SHP77 treated with DMSO at 0.1 percent for 48 hours (cell line): ENCODE measurements around the gene SLC39A13.

Source experiments
- DNase-seq: peaks from one replicate; lab custom pipeline; 2025; lab: John Stamatoyannopoulos, UW

Gene SLC39A13

DNA sequence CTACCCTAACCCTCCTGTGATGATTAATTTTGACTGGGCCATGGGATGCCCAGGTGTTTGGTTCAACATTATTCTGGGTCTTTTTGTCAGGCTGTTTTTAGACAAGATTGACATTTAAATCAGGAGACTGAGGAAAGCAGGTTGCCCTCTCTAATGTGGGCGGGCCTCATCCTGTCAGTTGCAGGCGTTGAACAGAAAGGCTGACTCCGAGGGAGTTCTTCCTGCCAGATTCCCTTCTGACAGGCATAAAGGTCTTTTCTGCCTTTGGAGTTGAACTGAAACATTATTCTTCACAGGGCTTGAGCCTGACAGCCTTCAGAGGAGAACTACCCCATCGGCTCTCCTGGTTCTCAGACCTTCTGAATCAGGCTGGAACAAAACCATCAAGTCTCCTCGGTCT is 22.1 kb downstream of the SLC39A13 start:
- DNase-seq = no peak

DNA sequence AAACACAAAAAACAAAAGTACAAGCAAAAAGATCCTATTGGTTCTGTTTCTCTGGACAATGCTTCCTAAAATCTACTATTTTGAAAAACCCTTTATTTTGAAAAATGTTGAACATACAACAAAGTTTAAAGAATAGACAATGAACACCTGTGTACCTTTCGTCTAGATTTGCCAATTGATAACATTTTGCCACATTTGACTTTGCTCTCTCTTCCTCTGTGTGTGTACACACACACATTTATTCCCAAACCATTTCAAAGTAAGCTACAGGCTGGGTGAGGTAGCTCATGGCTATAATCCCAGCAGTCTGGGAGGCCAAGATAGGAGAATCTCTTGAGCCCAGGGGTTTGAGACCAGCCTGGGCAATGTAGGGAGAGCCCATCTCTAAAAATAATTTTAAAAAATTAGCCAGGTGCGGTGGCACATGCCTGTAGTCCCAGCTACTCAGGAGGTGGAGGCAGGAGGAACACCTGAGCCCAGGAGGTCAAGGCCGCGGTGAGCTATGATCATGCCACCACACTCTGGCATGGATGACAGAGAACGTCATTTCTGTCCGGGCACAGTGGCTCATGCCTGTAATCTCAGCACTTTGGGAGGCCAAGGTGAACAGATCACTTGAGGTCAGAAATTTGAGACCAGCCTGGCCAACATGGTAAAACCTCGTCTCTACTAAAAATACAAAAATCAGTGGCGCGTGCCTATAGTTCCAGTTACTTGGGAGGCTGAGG is 23.1 kb downstream of the SLC39A13 start:
- DNase-seq = no peak

- DNase-seq = no peak
Measured at GRCh38 chr11:47433157-47433556, 24.8 kb downstream of the SLC39A13 start.

DNA sequence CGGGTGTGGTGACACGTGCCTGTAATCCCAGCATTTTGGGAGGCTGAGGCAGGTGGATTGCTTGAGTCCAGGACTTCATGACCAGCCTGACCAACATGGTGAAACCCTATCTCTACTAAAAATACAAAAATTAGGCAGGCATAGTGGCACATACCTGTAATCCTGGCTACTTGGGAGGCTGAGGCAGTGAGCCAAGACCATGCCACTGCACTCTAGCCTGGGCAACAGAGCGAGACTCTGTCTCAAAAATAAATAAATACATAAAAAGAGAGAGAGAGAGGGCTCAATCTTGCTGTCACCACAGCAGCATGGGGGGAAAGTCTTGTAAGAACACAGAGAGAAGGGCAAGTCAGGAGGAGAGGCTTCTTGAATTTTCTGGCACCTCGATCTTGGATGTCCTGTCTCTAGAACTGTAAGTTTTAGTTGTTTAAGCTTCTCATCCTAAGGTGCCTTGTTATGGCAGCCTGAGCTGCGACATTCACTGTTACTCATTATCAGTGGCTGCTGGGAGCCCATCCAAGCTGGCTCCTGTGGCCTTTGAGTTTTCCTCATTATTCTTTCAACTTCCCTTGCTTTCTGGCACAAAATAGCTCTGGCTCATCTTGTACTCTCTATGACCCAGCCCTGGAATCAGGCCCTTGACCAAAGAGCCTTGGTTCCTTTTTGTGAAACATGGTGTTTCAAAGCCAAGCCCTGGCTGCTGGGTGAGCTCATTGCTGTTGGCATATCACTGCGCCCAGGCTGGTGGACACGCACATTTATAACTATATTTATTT is 25.8 kb downstream of the SLC39A13 start:
- no peak for DNase-seq

DNA sequence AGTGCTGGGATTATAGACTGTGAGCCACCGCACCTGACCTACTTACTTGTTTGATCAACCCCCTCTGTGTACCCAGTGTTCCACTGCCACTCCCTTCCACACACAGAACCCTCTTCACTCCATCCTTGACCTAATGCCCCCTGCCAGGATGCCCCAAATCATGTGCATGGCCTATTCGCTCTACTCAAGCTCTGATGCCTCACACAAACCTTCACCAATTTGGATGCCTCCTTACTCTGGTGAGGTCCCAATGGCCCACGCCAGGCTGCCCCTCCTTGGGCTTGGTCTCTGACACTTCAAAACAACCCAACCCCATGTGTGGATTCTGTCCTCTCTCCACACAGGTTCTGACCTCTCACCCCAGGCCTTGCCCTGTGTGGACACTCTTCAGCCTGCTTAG is 27.3 kb downstream of the SLC39A13 start:
- DNase-seq = no peak

DNA sequence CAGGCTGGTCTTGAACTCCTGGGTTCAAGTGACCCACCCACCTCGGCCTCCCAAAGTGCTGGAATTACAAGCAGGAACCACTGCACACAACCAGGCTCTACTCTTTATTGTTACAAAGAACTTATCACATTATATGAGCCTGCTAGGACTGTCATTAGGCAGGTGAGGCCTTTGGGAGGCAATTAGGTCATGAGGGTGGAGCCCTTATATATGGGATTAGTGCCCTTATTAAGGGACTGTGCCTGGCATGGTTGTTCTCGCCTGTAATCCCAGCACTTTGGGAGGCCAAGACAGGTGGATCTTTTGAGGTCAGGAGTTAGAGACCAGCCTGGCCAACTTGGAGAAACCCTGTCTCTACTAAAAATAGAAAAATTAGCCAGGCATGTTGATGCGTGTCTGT is 28.3 kb downstream of the SLC39A13 start:
- no peak for DNase-seq

DNA sequence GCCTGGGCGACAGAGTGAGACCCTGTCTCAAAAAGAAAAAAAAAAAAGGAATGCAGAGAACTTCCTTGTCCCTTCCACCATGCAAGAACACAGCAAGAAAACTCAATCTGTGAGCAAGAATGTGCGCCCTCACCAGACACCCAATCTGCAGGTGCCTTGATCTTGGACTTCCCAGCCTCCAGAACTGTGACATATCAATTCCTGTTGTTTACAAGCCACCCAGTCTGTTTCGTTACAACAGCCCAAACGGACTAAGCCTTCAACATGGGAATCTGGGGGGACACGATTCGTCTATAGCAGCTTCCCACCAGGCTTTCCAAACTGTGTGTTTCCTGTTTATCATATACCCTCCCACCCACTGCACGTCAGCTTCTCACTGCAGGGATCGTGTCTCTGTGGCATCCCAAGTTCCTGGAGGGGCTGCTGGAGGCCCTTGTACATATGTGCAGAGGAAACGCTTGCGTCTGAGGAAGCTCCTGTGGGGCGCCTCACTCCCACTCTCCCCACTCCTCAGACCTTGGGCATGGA is 28.9 kb downstream of the SLC39A13 start:
- no peak for DNase-seq

- DNase-seq = no peak
Measured at GRCh38 chr11:47437746-47438418, 29.5 kb downstream of the SLC39A13 start.

GRCh38 chr11:47438721-47439120 is 30.3 kb downstream of the SLC39A13 start:
- DNase-seq = no peak

DNA sequence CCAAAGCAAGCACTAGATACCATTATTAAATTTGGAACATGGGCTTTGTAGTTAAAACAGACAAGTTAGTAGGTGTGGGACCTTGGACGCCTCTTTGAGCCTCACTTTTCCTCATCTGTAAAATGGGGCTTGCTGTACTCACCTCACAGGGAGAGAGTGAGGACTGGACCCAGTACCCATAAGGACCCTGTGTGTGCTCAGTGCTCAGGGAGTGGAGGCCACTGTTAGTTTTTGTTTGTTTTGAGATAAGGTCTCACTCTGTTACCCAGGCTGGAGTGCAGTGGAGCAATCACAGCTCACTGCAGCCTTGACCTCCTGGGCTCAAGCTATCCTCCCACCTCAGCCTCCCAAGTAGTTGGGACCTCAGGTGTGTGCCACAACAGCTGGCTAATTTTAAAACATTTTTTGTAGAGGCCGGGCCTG is 31.7 kb downstream of the SLC39A13 start:
- no peak for DNase-seq

- DNase-seq = no peak
Measured at GRCh38 chr11:47441421-47441820, 33.0 kb downstream of the SLC39A13 start.

GRCh38 chr11:47442514-47442913 is 34.1 kb downstream of the SLC39A13 start:
- DNase-seq = no peak

- DNase-seq = peak; percentile 83
Measured at GRCh38 chr11:47443028-47443700, 34.8 kb downstream of the SLC39A13 start.

DNA sequence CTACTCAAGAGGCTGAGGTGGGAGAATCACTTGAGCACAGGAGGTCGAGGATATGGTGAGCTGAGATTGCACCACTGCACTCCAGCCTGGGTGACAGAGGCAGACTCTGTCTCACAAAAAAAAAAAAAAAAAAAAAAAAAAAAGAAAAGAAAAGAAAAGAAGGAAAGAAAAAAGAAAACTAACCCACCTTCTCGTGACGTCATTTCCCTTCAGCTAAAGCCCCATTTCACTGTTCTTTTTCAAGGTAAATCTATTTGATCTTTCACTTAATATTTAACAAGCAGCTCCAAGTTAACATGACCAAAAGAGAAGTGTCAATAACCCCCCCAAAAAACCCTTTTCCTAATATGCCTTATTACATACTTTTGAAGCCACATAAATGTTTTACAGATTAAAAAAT is 35.4 kb downstream of the SLC39A13 start:
- DNase-seq = no peak

GRCh38 chr11:47445840-47446239 is 37.5 kb downstream of the SLC39A13 start:
- no peak for DNase-seq

DNA sequence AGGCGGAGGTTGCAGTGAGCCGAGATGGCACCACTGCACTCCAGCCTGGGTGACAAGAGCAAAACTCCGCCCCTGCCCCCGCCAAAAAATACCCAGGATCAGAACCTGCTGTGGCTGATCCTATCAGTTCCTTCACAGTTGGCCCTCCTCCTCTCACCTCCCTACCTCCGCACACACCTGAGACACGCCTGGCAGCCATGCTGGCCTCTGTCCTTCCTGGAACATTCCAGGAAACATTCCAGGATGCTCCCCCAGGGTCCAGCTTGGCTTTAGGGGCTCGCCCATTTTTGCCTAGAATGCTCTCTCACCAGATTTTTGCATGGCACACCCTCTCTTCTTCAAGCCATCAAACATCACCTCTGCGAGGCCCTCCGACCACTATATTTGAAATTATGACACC is 38.4 kb downstream of the SLC39A13 start:
- no peak for DNase-seq

DNA sequence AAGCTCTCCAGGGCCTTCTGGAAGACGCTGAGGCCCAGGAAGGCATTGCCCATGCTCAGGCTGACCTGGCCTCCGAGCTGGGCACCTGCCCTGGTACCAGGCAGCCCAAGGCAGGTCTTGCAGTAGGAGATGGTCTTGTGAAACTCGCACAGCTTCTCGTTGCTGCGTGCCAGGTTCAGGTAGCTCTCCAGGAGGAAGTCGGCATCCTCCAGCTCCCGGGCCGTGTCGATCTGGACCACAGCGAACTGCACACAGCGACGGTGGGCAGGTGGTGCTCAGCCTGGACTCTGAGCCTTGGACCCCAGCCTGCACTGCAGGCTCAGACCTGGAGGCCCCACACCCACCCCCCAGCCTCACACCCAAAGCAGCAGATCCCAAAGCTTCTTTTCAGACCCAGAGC is 39.5 kb downstream of the SLC39A13 start:
- DNase-seq = no peak

DNA sequence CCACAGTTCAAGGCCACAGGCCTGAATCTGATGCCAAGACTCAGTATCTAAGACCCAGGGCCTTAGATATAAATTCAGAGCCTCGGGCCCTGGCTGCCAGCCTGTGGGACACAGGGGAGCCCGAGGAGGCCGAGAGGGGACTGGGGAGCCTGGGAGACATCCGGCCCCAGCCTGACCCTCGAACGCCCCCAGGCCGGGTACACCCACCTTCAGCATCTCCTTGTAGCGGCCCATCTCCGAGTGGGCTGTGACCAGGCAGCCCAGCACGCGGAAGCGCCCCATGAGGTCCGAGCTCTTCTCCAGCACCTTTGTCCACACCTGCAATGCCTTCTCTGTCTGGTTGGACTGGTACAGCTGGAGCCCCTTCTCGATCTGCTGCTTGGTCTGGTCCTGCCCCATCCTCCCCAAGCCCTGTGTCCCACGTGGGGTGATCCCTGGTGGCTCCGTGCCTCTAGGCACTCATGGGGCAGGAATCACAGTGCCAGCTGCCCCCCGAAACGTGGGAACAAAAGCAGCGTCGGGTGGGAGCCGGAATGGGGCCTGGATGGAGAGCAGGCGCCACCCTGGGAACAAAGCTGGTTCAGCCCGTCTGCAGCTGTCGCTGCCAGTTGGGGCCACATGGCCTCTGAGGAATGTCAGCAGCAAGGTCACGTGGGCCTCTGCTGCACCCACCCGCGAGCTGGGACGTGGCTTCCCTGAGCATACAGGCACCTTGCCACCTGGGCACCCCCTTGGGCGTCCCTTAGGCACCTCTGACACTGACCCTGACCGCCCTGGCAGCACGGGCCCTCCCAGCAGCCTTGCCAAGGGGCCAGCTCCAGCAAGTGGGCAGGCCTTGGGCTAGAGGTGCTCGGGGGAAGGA is 40.4 kb downstream of the SLC39A13 start, which contains the start of gene RAPSN:
RAPSN (minus strand) TSS at position 571 of the 862 bp plus-strand sequence; CDS start at position 399, 172 bp downstream.
- no peak for DNase-seq

GRCh38 chr11:47449541-47449940 is 41.2 kb downstream of the SLC39A13 start:
- no peak for DNase-seq

GRCh38 chr11:47451436-47451835 is 43.0 kb downstream of the SLC39A13 start:
- DNase-seq = no peak

DNA sequence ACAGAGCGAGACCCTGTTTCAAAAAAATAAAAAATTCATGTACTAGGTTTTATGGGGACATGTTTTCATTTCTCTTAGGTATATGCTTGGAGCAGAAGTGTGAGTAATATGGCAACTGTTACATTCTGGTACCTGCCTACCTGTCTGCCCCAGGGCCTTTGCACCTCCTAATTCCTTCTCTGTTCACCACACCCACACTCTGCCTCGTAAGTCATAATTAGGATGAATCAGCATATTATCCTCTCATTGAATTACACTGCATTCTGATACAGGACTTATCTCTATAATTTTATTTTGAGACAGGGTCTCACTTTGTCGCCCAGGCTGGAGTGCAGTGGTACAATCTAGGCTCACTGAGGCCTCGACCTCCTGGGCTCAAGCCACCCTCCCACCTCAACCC is 43.6 kb downstream of the SLC39A13 start:
- no peak for DNase-seq
